H1 (cell line): ENCODE results near the gene DHTKD1. TPM values are rescaled to one million over a fixed set of nuclear protein-coding genes. Genes with fewer than 3 reads are reported as not detected.

ENCODE experiments used
- CTCF ChIA-PET: fragments of 300-600 bp; sonication (Branson Sonifier 250); formaldehyde crosslinking; loops from one replicate; lab custom pipeline; 2021; ENCODE audit not compliant: partially characterized antibody; lab: Charles Lee
- POLR2A ChIA-PET: fragments of 300-600 bp; sonication (Branson Sonifier 250); formaldehyde crosslinking; loops from one replicate; lab custom pipeline; 2021; ENCODE audit warnings: inconsistent platforms; ENCODE audit not compliant: partially characterized antibody; lab: Charles Lee
- DNase-seq, 2 experiments: peaks; one replicate each; pipeline versions ENCODE4 v3.0.0 to v3.0.0-alpha.2; 2010 to 2022; ENCODE audit warnings: low spot score in 2 of 2, low read depth in 1 of 2, mixed read lengths in 1 of 2
- FAIRE-seq: peaks from 2 replicates; lab custom pipeline; 2011; peaks lifted over from hg19 to GRCh38; lab: Jason Lieb, UNC
- H2AFZ ChIP-seq: 2 replicates; pipeline ENCODE4 v1.8.1; 2012; ENCODE audit warnings: low read length, inconsistent platforms
- H2AK5ac ChIP-seq: 2 replicates; pipeline ENCODE4 v1.6.1; 2013; ENCODE audit warnings: low read depth, low read length
- H2BK120ac ChIP-seq: replicated peaks from 2 replicates; pipeline ENCODE3; 2013; ENCODE audit warnings: low read depth, low read length, inconsistent platforms
- H2BK12ac ChIP-seq: 2 replicates; pipeline ENCODE4 v1.6.1; 2013; ENCODE audit warnings: low read depth, low read length
- H2BK15ac ChIP-seq: 2 replicates; pipeline ENCODE4 v1.6.1; 2013; ENCODE audit warnings: low read length
- H2BK20ac ChIP-seq: 2 replicates; pipeline ENCODE4 v1.6.1; 2013; ENCODE audit warnings: low read length
- H2BK5ac ChIP-seq: 2 replicates; pipeline ENCODE4 v1.6.1; 2013; ENCODE audit warnings: low read depth, low read length
- H3K14ac ChIP-seq: 2 replicates; pipeline ENCODE4 v1.6.1; 2013; ENCODE audit warnings: inconsistent platforms; ENCODE audit not compliant: insufficient read length
- H3K18ac ChIP-seq: 2 replicates; pipeline ENCODE4 v1.6.1; 2013; ENCODE audit warnings: low read length; ENCODE audit errors: extremely low read depth
- H3K23ac ChIP-seq: 2 replicates; pipeline ENCODE4 v1.6.1; 2013; ENCODE audit warnings: inconsistent platforms; ENCODE audit not compliant: insufficient read length
- H3K23me2 ChIP-seq: 2 replicates; pipeline ENCODE4 v1.6.1; 2013; ENCODE audit warnings: low read depth, low read length
- H3K27ac ChIP-seq: 2 replicates; pipeline ENCODE4 v1.6.1; 2011; ENCODE audit warnings: low read depth, low read length, inconsistent platforms
- H3K27me3 ChIP-seq, 4 experiments: replicated peaks in 1 of 4; 1 replicate in 1 of 4; 2 replicates in 3 of 4; pipeline versions ENCODE4 v1.6.1 to v1.8.1; 2011 to 2013; ENCODE audit warnings: low read length in 3 of 4, mild to moderate bottlenecking in 3 of 4, inconsistent platforms in 2 of 4, mixed read lengths in 2 of 4, moderate library complexity in 1 of 4; ENCODE audit not compliant: control insufficient read depth in 3 of 4, insufficient read depth in 3 of 4; ENCODE audit errors: extremely low read depth in 1 of 4
- H3K36me3 ChIP-seq, 4 experiments: 2 replicates each; pipeline versions ENCODE4 v1.6.1 to v1.8.1; 2011 to 2013; ENCODE audit warnings: mild to moderate bottlenecking in 4 of 4, low read length in 3 of 4, moderate library complexity in 2 of 4, control low read depth in 1 of 4, inconsistent platforms in 1 of 4; ENCODE audit not compliant: insufficient read depth in 4 of 4, control insufficient read depth in 2 of 4
- H3K4ac ChIP-seq: replicated peaks from 2 replicates; pipeline ENCODE3; 2013; ENCODE audit warnings: low read length, low read depth, mixed read lengths, inconsistent platforms; ENCODE audit not compliant: insufficient read length
- H3K4me1 ChIP-seq, 4 experiments: replicated peaks in 1 of 4; 1 replicate in 1 of 4; 2 replicates in 3 of 4; pipeline versions ENCODE4 v1.6.1 to v1.8.1; 2011 to 2013; ENCODE audit warnings: low read length in 3 of 4, inconsistent platforms in 2 of 4, mixed read lengths in 1 of 4; ENCODE audit not compliant: insufficient read depth in 4 of 4, control insufficient read depth in 3 of 4
- H3K4me2 ChIP-seq, 2 experiments: 2 replicates each; pipeline versions ENCODE4 v1.6.1 to v1.8.1; 2011 to 2013; ENCODE audit warnings: low read depth in 2 of 2, low read length in 2 of 2, control low read depth in 1 of 2, inconsistent platforms in 1 of 2, mild to moderate bottlenecking in 1 of 2; ENCODE audit not compliant: insufficient read depth in 1 of 2
- H3K4me3 ChIP-seq, 4 experiments: fragments of 200-600, 300-600 bp in 1 of 4; sonication (generic), shearing (Covaris generic), sonication (Bioruptor Twin) in 1 of 4; 2 replicates each; pipeline versions ENCODE4 v1.5.1 to v1.8.1; 2011 to 2016; ENCODE audit warnings: low read length in 4 of 4, low read depth in 3 of 4, control low read depth in 2 of 4, inconsistent platforms in 2 of 4, mild to moderate bottlenecking in 2 of 4, mixed read lengths in 1 of 4, moderate library complexity in 1 of 4; ENCODE audit not compliant: insufficient read depth in 2 of 4; ENCODE audit errors: extremely low read depth in 1 of 4
- H3K56ac ChIP-seq: replicated peaks from 2 replicates; pipeline ENCODE3; 2013; ENCODE audit warnings: low read depth, mild to moderate bottlenecking, mixed read lengths, low read length, inconsistent platforms; ENCODE audit not compliant: insufficient read length
- H3K79me1 ChIP-seq: 2 replicates; pipeline ENCODE4 v1.6.1; 2013; ENCODE audit warnings: low read depth, low read length, control low read depth
- H3K79me2 ChIP-seq, 2 experiments: 2 replicates each; pipeline versions ENCODE4 v1.6.1 to v1.8.1; 2012 to 2013; ENCODE audit warnings: low read length in 2 of 2, mild to moderate bottlenecking in 2 of 2, inconsistent platforms in 1 of 2; ENCODE audit not compliant: insufficient read depth in 2 of 2, control insufficient read depth in 1 of 2
- H3K9ac ChIP-seq, 4 experiments: replicated peaks in 1 of 4; 1 replicate in 1 of 4; 2 replicates in 3 of 4; pipeline versions ENCODE4 v1.6.1 to v1.8.1; 2011 to 2013; ENCODE audit warnings: low read depth in 3 of 4, low read length in 3 of 4, control low read depth in 2 of 4, mild to moderate bottlenecking in 2 of 4, moderate library complexity in 2 of 4, inconsistent platforms in 1 of 4; ENCODE audit errors: extremely low read depth in 1 of 4
- H3K9me3 ChIP-seq, 2 experiments: 2 replicates each; pipeline versions ENCODE4 v1.6.1 to v1.8.1; 2012 to 2013; ENCODE audit warnings: mild to moderate bottlenecking in 2 of 2, moderate library complexity in 2 of 2, control low read depth in 1 of 2, inconsistent platforms in 1 of 2, low read depth in 1 of 2, low read length in 1 of 2, mixed read lengths in 1 of 2; ENCODE audit not compliant: insufficient read depth in 2 of 2
- H4K20me1 ChIP-seq, 2 experiments: replicated peaks in 1 of 2; 2 replicates each; pipeline versions ENCODE3 to v1.8.1; 2011 to 2013; ENCODE audit warnings: inconsistent platforms in 2 of 2, low read length in 2 of 2, mild to moderate bottlenecking in 1 of 2; ENCODE audit not compliant: insufficient read depth in 2 of 2, control insufficient read depth in 1 of 2
- H4K5ac ChIP-seq: 2 replicates; pipeline ENCODE4 v1.6.1; 2013; ENCODE audit warnings: low read length, low read depth, mixed read lengths, inconsistent platforms; ENCODE audit not compliant: insufficient read length
- H4K8ac ChIP-seq: 2 replicates; pipeline ENCODE4 v1.8.0; 2013; ENCODE audit warnings: mild to moderate bottlenecking, moderate library complexity, low read length, inconsistent platforms; ENCODE audit not compliant: insufficient read depth; ENCODE audit errors: extremely low read depth
- H4K91ac ChIP-seq: replicated peaks from 2 replicates; pipeline ENCODE3; 2013; ENCODE audit warnings: low read length, mixed read lengths, inconsistent platforms; ENCODE audit not compliant: insufficient read length
- ASH2L ChIP-seq: fragments of 200-600, 300-600 bp; sonication (generic); IDR thresholded peaks from one replicate; pipeline ENCODE4 v1.7.1; 2017; ENCODE audit warnings: low read length
- BRCA1 ChIP-seq: IDR thresholded peaks from 2 replicates; pipeline ENCODE4 v1.6.1; 2012; ENCODE audit warnings: low read depth, low read length, improper control_type of control experiment
- TAF7 ChIP-seq: optimal IDR thresholded peaks from 2 replicates; pipeline ENCODE3; 2011; ENCODE audit warnings: low read depth, mild to moderate bottlenecking, inconsistent platforms, low read length, moderate library complexity, borderline replicate concordance
- WGBS, 2 experiments: shearing (Covaris generic) in 1 of 2; methylation state at CpG; one replicate each; pipeline versions ENCODE4 v1.1.6 to v1.1.7; 2013 to 2015; ENCODE audit warnings: low lambda C conversion rate in 2 of 2, mixed read lengths in 2 of 2, inconsistent platforms in 1 of 2, low coverage in 1 of 2, missing lambda C conversion rate in 1 of 2; ENCODE audit not compliant: insufficient replicate concordance in 2 of 2, insufficient coverage in 1 of 2, insufficient read length in 1 of 2; ENCODE audit errors: extremely low coverage in 1 of 2, missing lambda C conversion rate in 1 of 2; 5-methylcytosine and 5-hydroxymethylcytosine counted together
- polyA plus RNA-seq, 7 experiments: library from polyadenylated mRNA; depleted of rRNA in 3 of 7; stranded (reverse) in 5 of 7; unstranded in 2 of 7; fragments of >200 nt in 5 of 7; fragments of 200-250 nt in 2 of 7; gene quantifications; 1 replicate in 5 of 7; 2 replicates in 1 of 7; 4 replicates in 1 of 7; pipeline versions ENCODE4 v1.2.1 to v1.2.3, GENCODE V29; 2011 to 2013; ENCODE audit warnings: missing spikeins in 2 of 7, mixed read lengths in 2 of 7
- total RNA-seq: library from RNA; stranded (reverse); fragmentation: NEBNext Ultra II Directional; extraction: Animal tissue kit (Norgen Biotek cat#: 25700); gene quantifications from 2 replicates; pipeline ENCODE4 v1.2.1, GENCODE V29; 2021
- TF ChIP-seq, protein P1 (sequence below), 3 experiments: IDR thresholded peaks; 1 replicate in 2 of 3; 2 replicates in 1 of 3; pipeline versions ENCODE4 v1.5.1 to v1.6.1; 2011; ENCODE audit warnings: low read length in 3 of 3, mild to moderate bottlenecking in 3 of 3, inconsistent platforms in 2 of 3, low read depth in 1 of 3, moderate library complexity in 1 of 3; ENCODE audit not compliant: insufficient read depth in 1 of 3; ENCODE audit errors: control extremely low read depth in 1 of 3

Gene DHTKD1
- total and polyA plus RNA-seq, 2 of the 8 experiments (the other 6 are each of a cell fraction or from before 2014, with no cell fraction given) = 49.8 to 74.9 TPM

- Histone ChIP-seq H3K14ac (no peak overlapping the region), H2BK120ac (no peak overlapping the region), H3K4me2 (no peak overlapping the region), H3K4me3 (no peak overlapping the region), H3K9ac (no peak overlapping the region), H3K36me3 (no peaks in the 10 kb centered on the region), H3K18ac (no peak overlapping the region), H4K5ac (no peak overlapping the region), H2BK20ac (no peak overlapping the region), H3K79me2 (no peaks in the 10 kb centered on the region), H4K8ac (no peak overlapping the region), H3K79me1 (no peaks in the 10 kb centered on the region), H3K23ac (no peak overlapping the region), H4K91ac (no peak overlapping the region), H3K27ac (no peak overlapping the region), H2AFZ (no peak overlapping the region), H2BK15ac (no peak overlapping the region), H3K9me3 (no peaks in the 10 kb centered on the region), H4K20me1 (no peaks in the 10 kb centered on the region), H3K27me3 (no peaks in the 10 kb centered on the region), H2BK5ac (no peak overlapping the region), H2BK12ac (0 out of 2 replicates have a peak overlapping the region, but pooled peaks have one; percentile 9), H3K23me2 (no peaks in the 10 kb centered on the region; the same call in 1 of the 2 replicates), H3K4ac (no peak overlapping the region), H2AK5ac (no peak overlapping the region), H3K4me1 (peaks cover 0 to 3% (median 0%) of the 10 kb centered on the region in 4 experiments; a peak in 1 of 7 replicates), H3K56ac (no peak overlapping the region)
- DNase-seq = no peak
- WGBS, 2 experiments = 100% methylated on average over 2 of the region's 3 CpGs; no CpG with 5 or more reads in 1 of the 2 experiments
- FAIRE-seq = no peak
- POLR2A ChIA-PET = interaction anchor here (1.4 kb wide), 1 partner anchor 21 kb away, joined by 6 read pairs; the partner anchor contains the start of gene UPF2
- TF ChIP-seq TAF7 = no peak
- TF ChIP-seq, protein P1, sequence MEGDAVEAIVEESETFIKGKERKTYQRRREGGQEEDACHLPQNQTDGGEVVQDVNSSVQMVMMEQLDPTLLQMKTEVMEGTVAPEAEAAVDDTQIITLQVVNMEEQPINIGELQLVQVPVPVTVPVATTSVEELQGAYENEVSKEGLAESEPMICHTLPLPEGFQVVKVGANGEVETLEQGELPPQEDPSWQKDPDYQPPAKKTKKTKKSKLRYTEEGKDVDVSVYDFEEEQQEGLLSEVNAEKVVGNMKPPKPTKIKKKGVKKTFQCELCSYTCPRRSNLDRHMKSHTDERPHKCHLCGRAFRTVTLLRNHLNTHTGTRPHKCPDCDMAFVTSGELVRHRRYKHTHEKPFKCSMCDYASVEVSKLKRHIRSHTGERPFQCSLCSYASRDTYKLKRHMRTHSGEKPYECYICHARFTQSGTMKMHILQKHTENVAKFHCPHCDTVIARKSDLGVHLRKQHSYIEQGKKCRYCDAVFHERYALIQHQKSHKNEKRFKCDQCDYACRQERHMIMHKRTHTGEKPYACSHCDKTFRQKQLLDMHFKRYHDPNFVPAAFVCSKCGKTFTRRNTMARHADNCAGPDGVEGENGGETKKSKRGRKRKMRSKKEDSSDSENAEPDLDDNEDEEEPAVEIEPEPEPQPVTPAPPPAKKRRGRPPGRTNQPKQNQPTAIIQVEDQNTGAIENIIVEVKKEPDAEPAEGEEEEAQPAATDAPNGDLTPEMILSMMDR (IDR thresholded peaks at IDR 0.05; ENCODE audit: control extremely low read depth in 1 of 3, insufficient read depth in 1 of 3, low read depth in 1 of 3, low read length in 3 of 3) = no peak
- TF ChIP-seq BRCA1 = no peak
- no peak for TF ChIP-seq ASH2L
- CTCF ChIA-PET = interaction anchor here (0.7 kb wide), 1 partner anchor 206 kb away, joined by 7 read pairs; no protein-coding TSS in a partner anchor
Observed at GRCh38 chr10:12063483-12063818, 5.3 kb upstream of the DHTKD1 start.
